GM12801 (cell line): ENCODE results near the gene NOL9.

Experiments
- TF ChIP-seq, protein P1 (sequence below): IDR thresholded peaks from one replicate; pipeline ENCODE4 v1.5.1; 2011; ENCODE audit warnings: control low read depth; ENCODE audit not compliant: insufficient read length; ENCODE audit errors: extremely low read depth

The NOL9 gene

DNA sequence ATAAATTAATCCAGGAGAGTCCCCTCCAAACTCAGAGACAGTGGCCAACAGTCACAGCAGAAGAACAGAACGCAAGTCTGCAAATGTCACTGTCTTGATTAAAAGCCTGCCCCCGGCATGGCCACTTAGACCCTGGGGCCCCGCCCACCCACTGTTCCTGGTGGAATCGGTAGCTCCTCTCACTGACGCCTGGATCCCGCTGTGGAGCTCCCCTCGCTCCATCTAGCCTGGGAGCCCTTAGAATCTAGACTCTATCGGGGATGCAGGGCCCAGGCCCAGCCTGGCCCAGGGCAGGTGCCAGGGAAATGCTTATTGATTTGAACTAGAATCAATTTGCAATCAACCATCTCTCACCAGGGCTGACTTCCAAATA, 41.4 kb downstream of the NOL9 start:
- TF ChIP-seq, protein P1, sequence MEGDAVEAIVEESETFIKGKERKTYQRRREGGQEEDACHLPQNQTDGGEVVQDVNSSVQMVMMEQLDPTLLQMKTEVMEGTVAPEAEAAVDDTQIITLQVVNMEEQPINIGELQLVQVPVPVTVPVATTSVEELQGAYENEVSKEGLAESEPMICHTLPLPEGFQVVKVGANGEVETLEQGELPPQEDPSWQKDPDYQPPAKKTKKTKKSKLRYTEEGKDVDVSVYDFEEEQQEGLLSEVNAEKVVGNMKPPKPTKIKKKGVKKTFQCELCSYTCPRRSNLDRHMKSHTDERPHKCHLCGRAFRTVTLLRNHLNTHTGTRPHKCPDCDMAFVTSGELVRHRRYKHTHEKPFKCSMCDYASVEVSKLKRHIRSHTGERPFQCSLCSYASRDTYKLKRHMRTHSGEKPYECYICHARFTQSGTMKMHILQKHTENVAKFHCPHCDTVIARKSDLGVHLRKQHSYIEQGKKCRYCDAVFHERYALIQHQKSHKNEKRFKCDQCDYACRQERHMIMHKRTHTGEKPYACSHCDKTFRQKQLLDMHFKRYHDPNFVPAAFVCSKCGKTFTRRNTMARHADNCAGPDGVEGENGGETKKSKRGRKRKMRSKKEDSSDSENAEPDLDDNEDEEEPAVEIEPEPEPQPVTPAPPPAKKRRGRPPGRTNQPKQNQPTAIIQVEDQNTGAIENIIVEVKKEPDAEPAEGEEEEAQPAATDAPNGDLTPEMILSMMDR, result no peak

- TF ChIP-seq, protein P1, result no peak
These were observed 41.9 kb downstream of the NOL9 start for GRCh38 chr1:6512245-6512907.

DNA sequence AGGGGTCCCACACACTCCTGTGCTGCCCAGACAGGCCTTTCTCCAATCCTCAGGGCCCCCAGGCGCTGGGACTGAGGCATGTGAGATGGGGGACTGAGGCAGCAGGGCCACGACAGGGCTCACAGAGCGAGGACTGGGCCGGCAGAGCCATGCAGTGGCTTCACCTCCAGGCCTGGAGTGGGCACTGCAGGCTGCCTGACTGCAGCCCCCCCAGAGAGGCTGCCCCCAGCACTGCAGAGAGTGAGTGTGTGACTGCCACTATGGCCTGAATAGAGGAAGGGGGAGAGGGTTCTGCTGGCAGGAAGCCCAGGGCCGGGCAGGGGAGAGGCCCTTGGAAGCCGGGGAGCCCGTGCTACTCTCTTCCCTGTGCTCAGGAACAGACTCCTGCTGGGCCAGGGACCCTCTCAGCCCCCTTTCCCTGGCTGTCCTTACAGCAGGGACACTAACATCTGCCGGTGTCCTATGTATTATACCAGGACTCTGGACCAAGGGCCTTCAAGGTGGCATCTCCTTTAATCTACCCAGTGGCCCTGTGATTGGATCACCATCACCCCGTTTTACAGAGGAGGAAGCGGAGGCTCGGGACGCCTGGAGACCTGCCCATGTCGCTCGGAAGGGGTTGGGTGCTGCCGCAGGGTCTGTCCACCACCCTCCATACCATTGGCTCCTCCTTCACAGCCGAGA, 42.6 kb downstream of the NOL9 start:
- TF ChIP-seq, protein P1, result no peak

DNA sequence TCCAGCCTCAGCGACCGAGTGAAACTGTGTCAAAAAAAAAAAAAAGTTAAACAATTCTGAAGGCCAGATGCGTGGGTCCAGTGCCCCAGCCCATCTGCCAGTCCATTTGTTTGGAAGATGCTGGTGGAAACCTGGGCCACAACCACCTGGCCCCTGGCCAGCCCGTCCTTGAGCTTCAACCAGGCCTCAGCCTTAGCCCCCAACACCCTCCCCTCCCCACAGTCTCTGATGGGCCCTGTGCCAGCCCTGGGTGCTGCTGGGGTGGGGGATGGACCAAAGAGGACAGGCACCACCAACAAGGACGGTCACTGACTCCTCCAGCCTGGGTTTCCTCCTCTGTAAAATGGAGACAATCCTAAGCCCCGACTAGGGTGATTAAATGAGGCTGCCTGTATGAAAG, 43.3 kb downstream of the NOL9 start:
- TF ChIP-seq, protein P1, result no peak

GRCh38 chr1:6510493-6510892, 43.8 kb downstream of the NOL9 start:
- TF ChIP-seq, protein P1, result no peak

GRCh38 chr1:6509919-6510291, 44.4 kb downstream of the NOL9 start:
- TF ChIP-seq, protein P1, result no peak

GRCh38 chr1:6509220-6509918, 44.9 kb downstream of the NOL9 start:
- TF ChIP-seq, protein P1, result no peak
